HL-60/S4 (cell line): ENCODE results near the gene APEH.

ENCODE experiments used
- in situ Hi-C: fragments of 300-500 bp; cut with MboI; formaldehyde crosslinking; loops from 2 replicates; pipeline ENCODE4 v1.14.3; 2022; ENCODE audit warnings: low sequenced_read_pairs

APEH gene

DNA sequence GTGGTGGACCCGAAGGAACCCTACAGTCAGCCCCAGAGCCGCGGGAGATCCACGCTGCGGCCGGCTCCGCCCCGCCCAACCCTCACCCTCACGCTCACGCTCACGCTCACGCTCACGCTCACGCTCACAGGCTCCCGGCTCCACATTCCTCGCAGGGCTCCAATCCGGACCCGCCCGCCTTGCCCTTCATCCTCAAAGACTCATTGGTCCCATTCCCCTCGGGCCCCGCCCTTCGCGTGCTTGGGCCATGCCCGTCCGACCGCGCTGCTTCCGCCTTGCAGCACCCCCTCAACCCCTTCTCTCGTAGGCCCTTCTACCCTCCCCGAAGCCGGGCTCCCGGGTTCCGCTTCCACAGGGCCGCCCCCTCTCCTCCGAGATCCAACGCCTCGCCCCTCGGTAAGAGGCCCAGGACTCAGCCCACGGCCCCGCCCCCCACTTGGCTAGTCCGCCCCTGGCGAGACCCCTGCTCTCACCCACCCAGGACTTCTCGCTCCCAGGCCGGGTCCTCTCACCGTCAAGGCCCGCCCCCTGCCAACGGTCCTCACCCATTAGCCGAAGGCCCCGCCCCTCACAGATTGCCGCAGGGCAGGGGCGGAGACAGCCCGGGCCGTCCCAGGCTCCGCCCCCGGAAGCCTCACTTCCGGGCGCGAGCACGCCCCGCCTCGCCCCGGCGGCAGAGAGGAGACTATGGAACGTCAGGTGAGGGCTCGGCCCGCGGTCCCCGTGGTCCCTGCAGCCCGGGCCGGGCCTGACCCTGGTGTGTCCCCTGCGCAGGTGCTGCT is at the start of gene APEH:
Gene APEH (plus strand): TSS at position 637 of the 782 bp plus-strand sequence. CDS start 51 bp downstream, at position 688.
- in situ Hi-C loops = loop anchor here (25.0 kb wide), 1 partner anchor 137 kb away; no protein-coding TSS in a partner anchor

DNA sequence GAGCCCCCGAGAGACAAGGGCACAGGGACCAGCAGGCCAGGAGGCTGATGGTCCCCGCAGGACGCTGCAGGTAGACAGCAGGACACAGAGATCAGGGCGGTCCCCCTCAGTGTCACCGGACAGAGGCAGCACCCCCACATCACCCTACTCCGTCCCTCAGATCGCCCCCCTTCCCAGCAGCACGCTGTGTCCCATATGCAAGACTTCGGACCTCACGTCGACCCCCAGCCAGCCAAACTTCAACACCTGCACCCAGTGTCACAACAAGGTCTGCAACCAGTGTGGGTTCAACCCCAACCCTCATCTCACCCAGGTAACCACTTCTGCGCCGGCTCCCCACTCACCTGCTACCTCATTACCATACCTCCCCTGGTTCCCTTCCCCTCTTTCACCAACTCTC is 49.1 kb upstream of the APEH start:
- in situ Hi-C loops = no loop called here

GRCh38 chr3:49626101-49626581 is 48.0 kb upstream of the APEH start:
- in situ Hi-C loops = no loop called here

DNA sequence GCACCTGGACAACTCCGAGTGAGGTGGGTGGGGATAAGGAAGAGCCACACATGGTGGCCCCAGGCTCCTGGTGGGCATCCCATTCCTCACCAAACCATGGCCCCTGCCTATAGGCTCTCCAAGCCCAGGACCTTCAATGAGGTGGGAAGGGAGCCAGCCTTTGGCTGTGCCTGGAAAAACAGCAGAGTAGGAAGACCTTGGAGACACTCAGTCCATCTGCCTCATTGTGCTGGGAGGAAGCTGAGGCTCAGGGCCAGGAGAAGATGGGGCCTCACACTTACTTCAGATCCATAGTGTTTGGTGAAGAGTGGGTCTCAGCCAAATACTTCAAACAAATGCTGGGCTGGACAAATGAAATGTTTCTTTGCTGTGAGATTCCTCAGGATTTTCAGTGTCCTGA is 47.4 kb upstream of the APEH start:
- in situ Hi-C loops = no loop called here

- in situ Hi-C loops = no loop called here
Observed at GRCh38 chr3:49627634-49628033, 46.5 kb upstream of the APEH start.

- in situ Hi-C loops = no loop called here
Observed at GRCh38 chr3:49628249-49628648, 45.9 kb upstream of the APEH start.

DNA sequence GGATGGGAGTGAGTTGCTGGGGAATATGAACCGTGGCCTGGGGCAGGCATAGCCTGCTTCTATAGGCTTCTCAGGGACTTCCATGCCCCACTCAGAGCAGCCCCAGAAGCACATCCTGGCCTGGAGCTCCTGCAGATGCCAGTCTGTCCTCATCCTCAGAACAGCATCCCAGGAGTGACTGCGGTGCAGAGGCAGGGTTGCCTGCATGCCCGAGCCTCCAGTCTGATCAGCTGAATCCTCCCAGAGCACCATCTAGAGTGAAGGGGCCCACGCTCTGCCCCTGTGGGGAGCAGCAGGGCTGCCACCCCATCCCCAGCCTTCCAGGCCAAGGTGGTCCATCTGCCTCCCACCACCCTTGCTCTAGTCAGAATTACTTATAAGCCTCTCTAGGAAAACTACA is 44.7 kb upstream of the APEH start:
- in situ Hi-C loops = no loop called here

DNA sequence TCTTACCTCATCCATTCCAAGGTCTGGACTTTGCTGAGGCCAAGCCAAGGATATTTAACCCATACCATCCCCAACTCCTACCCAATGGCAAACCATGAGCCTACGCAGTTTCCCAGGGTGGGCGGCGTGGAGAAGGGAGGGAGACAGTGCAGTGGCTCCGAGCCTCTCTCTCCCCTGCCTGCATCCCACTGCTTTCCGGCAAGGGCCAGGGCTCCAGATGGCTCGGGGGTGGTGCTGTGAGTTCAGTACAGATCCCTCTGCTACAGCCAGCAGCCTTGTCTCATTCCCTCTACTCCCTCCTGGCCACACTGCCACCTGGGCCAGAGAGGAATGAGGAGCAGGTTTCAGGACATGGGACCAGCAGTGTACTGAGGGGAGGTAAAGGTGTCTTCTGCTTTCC is 44.3 kb upstream of the APEH start:
- in situ Hi-C loops = no loop called here

- in situ Hi-C loops = no loop called here
Observed at GRCh38 chr3:49630784-49631183, 43.4 kb upstream of the APEH start.

DNA sequence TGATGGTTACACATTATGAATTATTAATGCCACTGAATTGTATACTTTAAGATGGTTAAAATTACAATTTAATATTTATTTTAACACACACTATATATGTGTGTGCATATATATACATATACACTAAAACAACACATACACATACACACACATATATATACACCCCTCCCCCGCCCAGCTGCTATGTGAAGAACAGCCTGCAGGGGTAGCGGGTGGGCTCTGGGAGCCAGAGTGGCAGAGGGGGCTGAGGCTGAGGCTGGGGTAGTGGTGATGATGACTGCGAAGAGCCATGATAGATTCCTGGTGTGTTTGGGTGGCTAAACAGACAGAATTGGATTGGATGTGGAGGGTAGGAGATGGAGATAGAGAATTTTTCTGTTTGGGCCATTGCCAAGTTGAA is 39.4 kb upstream of the APEH start:
- in situ Hi-C loops = no loop called here

- in situ Hi-C loops = no loop called here
Observed at GRCh38 chr3:49636883-49637609, 37.1 kb upstream of the APEH start.

GRCh38 chr3:49638445-49638844 is 35.7 kb upstream of the APEH start:
- in situ Hi-C loops = no loop called here

DNA sequence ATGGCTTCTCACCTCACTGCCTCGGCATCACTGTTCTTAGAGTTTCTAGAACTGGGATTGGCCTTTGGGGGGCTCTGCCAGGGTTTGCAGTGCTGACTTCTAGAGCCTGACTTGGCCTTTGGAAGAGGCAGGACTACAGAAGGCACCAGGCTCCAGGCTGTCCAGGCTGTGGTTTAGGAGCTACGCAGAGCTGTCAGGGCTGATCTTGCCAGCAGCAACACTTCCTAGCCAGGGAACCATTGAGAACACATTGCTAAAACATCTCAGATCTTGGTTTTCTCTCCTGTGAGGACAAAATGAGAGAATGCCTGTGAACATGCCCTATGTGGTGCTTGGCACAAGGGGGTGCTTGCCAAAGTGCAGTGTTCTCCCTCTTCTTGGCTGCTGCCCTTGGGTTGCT is 34.6 kb upstream of the APEH start:
- in situ Hi-C loops = no loop called here

DNA sequence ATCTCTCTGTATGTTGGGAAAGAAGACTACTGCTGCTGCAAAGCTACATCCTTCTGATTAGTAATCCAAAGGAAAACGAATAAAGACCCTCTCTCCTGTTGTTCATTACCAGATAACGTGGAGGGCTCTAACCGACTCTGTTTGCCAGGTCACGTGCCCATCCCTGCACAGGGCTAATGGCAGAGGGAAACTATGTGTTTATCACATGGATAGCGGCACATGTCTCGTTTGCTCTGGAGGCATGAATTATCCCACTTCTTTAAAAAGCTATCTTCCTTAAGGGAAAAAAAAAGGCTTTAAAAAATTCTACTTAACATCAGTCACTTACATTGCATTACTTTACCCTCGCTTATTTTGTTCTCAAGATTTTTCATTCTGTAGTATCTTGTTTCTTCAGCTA is 32.9 kb upstream of the APEH start:
- in situ Hi-C loops = no loop called here

DNA sequence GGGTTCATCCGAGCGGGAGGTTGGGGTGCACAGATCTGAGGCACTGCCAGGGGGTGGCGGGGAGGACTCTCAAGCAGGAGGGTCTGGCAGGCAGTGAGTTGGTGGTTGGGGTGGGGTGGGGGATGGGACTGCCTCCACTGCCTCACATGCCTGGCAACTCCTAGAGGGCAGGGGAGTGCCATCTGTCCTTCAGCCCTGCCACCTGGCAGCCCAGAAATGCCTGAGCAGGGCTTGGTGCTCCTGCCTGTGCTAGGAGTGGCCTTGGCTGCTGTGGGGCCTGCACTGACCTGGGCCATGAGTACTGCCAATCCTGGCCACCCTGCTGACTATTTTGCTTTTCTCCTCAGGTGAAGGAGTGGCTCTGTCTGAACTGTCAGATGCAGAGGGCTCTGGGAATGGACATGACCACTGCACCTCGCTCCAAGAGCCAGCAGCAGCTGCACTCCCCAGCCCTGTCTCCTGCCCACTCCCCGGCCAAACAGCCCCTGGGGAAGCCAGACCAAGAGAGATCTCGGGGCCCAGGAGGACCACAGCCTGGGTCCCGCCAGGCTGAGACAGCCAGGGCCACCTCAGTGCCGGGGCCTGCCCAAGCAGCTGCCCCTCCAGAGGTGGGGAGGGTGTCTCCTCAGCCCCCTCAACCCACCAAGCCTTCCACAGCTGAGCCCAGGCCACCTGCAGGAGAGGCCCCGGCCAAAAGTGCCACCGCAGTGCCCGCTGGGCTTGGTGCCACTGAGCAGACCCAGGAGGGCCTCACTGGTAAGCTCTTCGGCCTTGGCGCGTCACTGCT is 32.0 kb upstream of the APEH start:
- in situ Hi-C loops = no loop called here

DNA sequence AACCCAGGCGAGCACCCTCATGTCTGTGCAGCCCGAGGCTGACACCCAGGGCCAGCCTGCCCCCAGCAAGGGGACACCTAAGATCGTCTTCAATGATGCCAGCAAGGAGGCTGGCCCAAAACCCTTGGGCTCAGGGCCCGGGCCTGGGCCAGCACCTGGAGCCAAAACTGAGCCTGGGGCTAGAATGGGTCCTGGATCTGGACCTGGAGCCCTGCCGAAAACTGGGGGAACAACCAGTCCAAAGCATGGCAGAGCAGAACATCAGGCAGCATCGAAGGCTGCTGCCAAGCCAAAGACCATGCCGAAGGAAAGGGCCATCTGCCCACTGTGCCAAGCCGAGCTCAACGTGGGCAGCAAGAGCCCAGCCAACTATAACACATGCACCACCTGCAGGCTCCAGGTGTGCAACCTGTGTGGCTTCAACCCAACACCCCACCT is 31.4 kb upstream of the APEH start:
- in situ Hi-C loops = no loop called here

DNA sequence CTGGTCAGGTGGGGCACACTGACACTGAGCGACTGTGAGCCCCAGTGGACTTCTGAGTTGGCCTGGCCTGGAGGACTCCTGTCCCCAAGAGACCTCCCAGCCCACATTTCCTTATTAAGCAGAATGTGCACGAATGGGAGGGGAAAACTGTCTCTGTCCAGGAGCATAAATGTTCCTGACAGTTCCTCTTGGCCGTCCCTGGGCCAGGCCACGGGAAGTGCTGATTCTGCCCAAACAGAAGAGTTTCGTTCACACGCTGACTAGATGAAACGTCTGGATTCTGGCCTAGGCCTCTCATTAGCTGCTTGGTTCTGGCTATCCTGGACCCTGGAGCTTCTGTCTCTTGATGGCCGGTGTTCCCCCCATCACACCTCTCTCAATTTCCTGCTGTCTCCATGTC is 29.5 kb upstream of the APEH start:
- in situ Hi-C loops = no loop called here

- in situ Hi-C loops = no loop called here
Observed at GRCh38 chr3:49646236-49646635, 27.9 kb upstream of the APEH start.

GRCh38 chr3:49647741-49648140 is 26.4 kb upstream of the APEH start:
- in situ Hi-C loops = no loop called here

DNA sequence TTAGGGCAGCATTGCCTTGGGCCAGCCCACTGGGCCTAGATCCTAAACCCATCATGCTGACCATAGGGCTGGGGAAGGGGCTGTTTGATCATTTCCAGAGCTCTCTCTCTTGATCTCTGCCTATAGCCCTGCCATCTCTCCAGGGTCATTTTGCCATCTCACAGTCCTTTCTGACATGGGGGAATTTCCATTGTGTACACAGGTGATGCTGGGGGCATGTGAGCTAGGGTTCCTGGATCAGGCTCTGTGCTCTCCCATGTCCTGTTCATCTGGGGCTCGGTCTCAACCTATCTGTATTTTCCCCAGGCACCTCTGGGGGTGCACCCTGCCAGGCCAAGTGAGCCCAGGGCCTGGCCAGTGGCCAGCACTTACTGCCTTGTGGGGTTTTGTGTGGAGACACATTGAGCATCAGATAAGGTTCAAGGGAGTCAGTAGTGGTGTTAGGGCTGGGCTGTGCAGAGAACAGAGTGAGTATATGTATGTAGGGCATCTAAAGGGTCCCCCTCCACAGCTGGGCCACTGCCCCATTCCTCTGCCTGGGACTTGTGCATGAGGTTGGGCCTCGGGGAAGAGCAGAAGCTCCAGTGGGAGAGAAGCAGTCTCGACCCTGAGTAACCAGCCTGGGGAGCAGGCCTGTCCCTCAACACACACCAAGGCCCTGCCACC is 25.7 kb upstream of the APEH start:
- in situ Hi-C loops = no loop called here

GRCh38 chr3:49649576-49649975 is 24.6 kb upstream of the APEH start:
- in situ Hi-C loops = no loop called here
